ENCODE results near the gene GLCCI1.

GLCCI1 gene
- total RNA-seq, result 41.7 to 72.6 reads per million in 2 donors

GRCh38 chr7:7968544-7969305, at the start of gene GLCCI1:
Gene GLCCI1, plus strand, starts transcription at chr7:7968796. Its CDS starts 555 bp downstream, at chr7:7969351.
- peak; percentile 95 for DNase-seq

- no peak for DNase-seq
These were observed 49.1 kb upstream of the GLCCI1 start for GRCh38 chr7:7919449-7919945.

GRCh38 chr7:7920056-7920455, 48.5 kb upstream of the GLCCI1 start:
- no peak for DNase-seq

GRCh38 chr7:7920481-7920880, 48.1 kb upstream of the GLCCI1 start:
- DNase-seq, result no peak

GRCh38 chr7:7921830-7922229, 46.8 kb upstream of the GLCCI1 start:
- DNase-seq, result no peak

GRCh38 chr7:7922684-7923385, 45.8 kb upstream of the GLCCI1 start:
- no peak for DNase-seq

GRCh38 chr7:7923818-7924217, 44.8 kb upstream of the GLCCI1 start:
- DNase-seq, result no peak

- no peak for DNase-seq
These were observed 44.3 kb upstream of the GLCCI1 start for GRCh38 chr7:7924303-7924702.

- no peak for DNase-seq
These were observed 37.0 kb upstream of the GLCCI1 start for GRCh38 chr7:7931626-7932025.

GRCh38 chr7:7932553-7932952, 36.0 kb upstream of the GLCCI1 start:
- no peak for DNase-seq

GRCh38 chr7:7933915-7934526, 34.6 kb upstream of the GLCCI1 start:
- DNase-seq, result no peak

GRCh38 chr7:7934945-7935344, 33.7 kb upstream of the GLCCI1 start:
- DNase-seq, result no peak

- DNase-seq, result no peak
These were observed 30.1 kb upstream of the GLCCI1 start for GRCh38 chr7:7938471-7938870.

- no peak for DNase-seq
These were observed 24.6 kb upstream of the GLCCI1 start for GRCh38 chr7:7943951-7944350.

- no peak for DNase-seq
These were observed 23.8 kb upstream of the GLCCI1 start for GRCh38 chr7:7944619-7945282.

- DNase-seq, result no peak
These were observed 22.1 kb upstream of the GLCCI1 start for GRCh38 chr7:7946486-7946885.

- no peak for DNase-seq
These were observed 20.4 kb upstream of the GLCCI1 start for GRCh38 chr7:7948232-7948631.

- DNase-seq, result no peak
These were observed 14.8 kb upstream of the GLCCI1 start for GRCh38 chr7:7953806-7954205.

- DNase-seq, result no peak
These were observed 12.0 kb upstream of the GLCCI1 start for GRCh38 chr7:7956531-7957128.

GRCh38 chr7:7957513-7957912, 11.1 kb upstream of the GLCCI1 start:
- DNase-seq, result no peak

- DNase-seq, result no peak
These were observed 8.5 kb upstream of the GLCCI1 start for GRCh38 chr7:7959979-7960670.

GRCh38 chr7:7962851-7963250, 5.7 kb upstream of the GLCCI1 start:
- DNase-seq, result no peak
